GM12878 (cell line): Measurements from ENCODE around the gene LYVE1. TPM values are rescaled to one million over a fixed set of nuclear protein-coding genes. Genes with fewer than 3 reads are reported as not detected.

ENCODE experiments used
- ATAC-seq: fragments of 200-7000 bp; cut with Tn5 transposase; 3 replicates; pipeline ENCODE4 v1.9.1; 2020; ENCODE audit warnings: mild to moderate bottlenecking, moderate library complexity
- BruUV-seq: library from RNA; stranded (reverse); fragments of 400-500 nt; replicated peaks from 2 replicates; lab custom pipeline; 2021; lab: Mats Ljungman, UMichigan
- CTCF ChIA-PET: fragments of 300-600 bp; sonication (Branson Sonifier 250); formaldehyde crosslinking; extraction: SDS; loops from one replicate; lab custom pipeline; 2021; ENCODE audit warnings: inconsistent platforms; lab: Yijun Ruan, JAX
- POLR2A ChIA-PET: fragments of 350-600 bp; formaldehyde crosslinking; extraction: SDS; loops from one replicate; lab custom pipeline; 2021; ENCODE audit warnings: inconsistent platforms; lab: Charles Lee
- RAD21 ChIA-PET: fragments of 300-600 bp; sonication (Branson Sonifier 250); formaldehyde crosslinking; loops from one replicate; lab custom pipeline; 2023; ENCODE audit warnings: antibody characterized with exemption; ENCODE audit not compliant: unreplicated experiment; lab: Charles Lee
- SMC1A ChIA-PET: fragments of 300-600 bp; sonication (Branson Sonifier 250); formaldehyde crosslinking; loops from one replicate; lab custom pipeline; 2023; ENCODE audit not compliant: unreplicated experiment, uncharacterized antibody; lab: Charles Lee
- DNase-seq: peaks from one replicate; pipeline ENCODE4 v3.0.0-alpha.2; 2011; ENCODE audit warnings: low read depth, low spot score
- FAIRE-seq: peaks from 3 replicates; lab custom pipeline; 2011; peaks lifted over from hg19 to GRCh38; lab: Jason Lieb, UNC
- H2AFZ ChIP-seq: 2 replicates; pipeline ENCODE4 v1.6.0; 2011; ENCODE audit warnings: low read depth, low read length, control low read depth; ENCODE audit not compliant: control insufficient read depth
- H3K27ac ChIP-seq: 2 replicates; pipeline ENCODE4 v1.5.1; 2011; ENCODE audit warnings: control low read depth; ENCODE audit not compliant: control insufficient read depth, insufficient read depth
- H3K27me3 ChIP-seq, 2 experiments: replicated peaks in 1 of 2; 2 replicates each; pipeline versions ENCODE4 v1.6.0 to v1.6.1; 2011; ENCODE audit warnings: low read length in 1 of 2; ENCODE audit not compliant: control insufficient read depth in 2 of 2, insufficient read depth in 2 of 2
- H3K36me3 ChIP-seq, 2 experiments: 2 replicates each; pipeline ENCODE4 v1.5.1; 2011; ENCODE audit warnings: low read length in 1 of 2; ENCODE audit not compliant: control insufficient read depth in 2 of 2, insufficient read depth in 2 of 2
- H3K4me1 ChIP-seq: 2 replicates; pipeline ENCODE4 v1.6.1; 2011; ENCODE audit warnings: mild to moderate bottlenecking, low read length, moderate library complexity, mixed read lengths; ENCODE audit not compliant: control insufficient read depth, insufficient read depth
- H3K4me2 ChIP-seq: 2 replicates; pipeline ENCODE4 v1.6.0; 2011; ENCODE audit warnings: control low read depth; ENCODE audit not compliant: control insufficient read depth, insufficient read depth
- H3K4me3 ChIP-seq: fragments of 200-600 bp; sonication (generic); 2 replicates; pipeline ENCODE4 v1.5.1; 2016
- H3K79me2 ChIP-seq: 2 replicates; pipeline ENCODE4 v1.6.0; 2011; ENCODE audit warnings: low read length; ENCODE audit not compliant: control insufficient read depth, insufficient read depth
- H3K9ac ChIP-seq: 2 replicates; pipeline ENCODE4 v1.8.0; 2011; ENCODE audit warnings: low read length, control low read depth, mixed read lengths; ENCODE audit not compliant: control insufficient read depth, insufficient read depth
- H3K9me3 ChIP-seq: replicated peaks from 3 replicates; pipeline ENCODE4 v1.5.1; 2011; ENCODE audit warnings: mild to moderate bottlenecking, low read length; ENCODE audit not compliant: control insufficient read depth, insufficient read depth
- H4K20me1 ChIP-seq: 2 replicates; pipeline ENCODE4 v1.6.0; 2011; ENCODE audit not compliant: control insufficient read depth, insufficient read depth
- CHD1 ChIP-seq: IDR thresholded peaks from 2 replicates; pipeline ENCODE4 v1.6.1; 2012; ENCODE audit warnings: low read depth, low read length, improper control_type of control experiment
- CUX1 ChIP-seq: IDR thresholded peaks from 2 replicates; pipeline ENCODE4 v1.6.1; 2012; ENCODE audit warnings: improper control_type of control experiment, low read depth, low read length; ENCODE audit not compliant: insufficient replicate concordance
- JUNB ChIP-seq: IDR thresholded peaks from 2 replicates; pipeline ENCODE4 v1.6.1; 2016; ENCODE audit warnings: antibody characterized with exemption, mild to moderate bottlenecking
- NR2F1 ChIP-seq: fragments of 450-650 bp; conservative IDR thresholded peaks from 2 replicates; pipeline ENCODE4 v1.6.1; 2017; ENCODE audit warnings: mild to moderate bottlenecking
- PML ChIP-seq: IDR thresholded peaks from 2 replicates; pipeline ENCODE4 v1.6.1; 2012; ENCODE audit warnings: low read length, inconsistent platforms
- PRDM15 ChIP-seq: fragments of 450-650 bp; formaldehyde crosslinking; IDR thresholded peaks from 2 replicates; pipeline ENCODE4 v1.4.0; 2020; ENCODE audit warnings: mild to moderate bottlenecking, moderate library complexity
- SKIL ChIP-seq: fragments of 450-650 bp; IDR thresholded peaks from 2 replicates; pipeline ENCODE4 v1.6.1; 2017; ENCODE audit warnings: mild to moderate bottlenecking, low read depth, inconsistent platforms; ENCODE audit not compliant: poor library complexity, severe bottlenecking
- WGBS: methylation state at CpG from one replicate; pipeline ENCODE4 v1.1.6; 2016; ENCODE audit warnings: low lambda C conversion rate; ENCODE audit not compliant: insufficient replicate concordance, insufficient coverage; ENCODE audit errors: missing lambda C conversion rate; 5-methylcytosine and 5-hydroxymethylcytosine counted together
- in situ Hi-C: fragments of 300-500 bp; cut with MboI; formaldehyde crosslinking; loops from 9 replicates; pipeline ENCODE4 v1.14.3; 2018; ENCODE audit warnings: mixed read lengths
- intact Hi-C: fragments of 100-400 bp; cut with micrococcal nuclease; formaldehyde crosslinking; loops from one replicate; pipeline ENCODE4 v1.14.2; 2022; ENCODE audit not compliant: unreplicated experiment
- polyA plus RNA-seq, 11 experiments: library from polyadenylated mRNA; depleted of rRNA in 4 of 11; unstranded in 6 of 11; stranded (reverse) in 5 of 11; fragments of >200 nt; fragmentation: Nextera tagmentation in 4 of 11; fragmentation: Illumina TruSeq in 1 of 11; extraction: Ambion mirVana in 4 of 11; extraction: Trizol in 1 of 11; gene quantifications; 1 replicate in 1 of 11; 2 replicates in 10 of 11; pipeline versions ENCODE4 v1.2.1 to v1.2.3, GENCODE V29; 2011 to 2016; ENCODE audit warnings: inconsistent platforms in 2 of 11, missing spikeins in 2 of 11, low read depth in 1 of 11
- total RNA-seq, 4 experiments: library from RNA; depleted of rRNA in 3 of 4; stranded (reverse); fragments of >200 nt in 3 of 4; fragmentation: Illumina TruSeq in 1 of 4; extraction: Trizol in 1 of 4; gene quantifications; 2 replicates each; pipeline versions ENCODE4 v1.2.1 to v1.2.3, GENCODE V29; 2013 to 2021

Gene LYVE1
- total and polyA plus RNA-seq, 10 of the 15 experiments (the other 5 are each of a cell fraction or from before 2014, with no cell fraction given): 0.15 TPM; not detected in 9

GRCh38 chr11:10544491-10545465 lies 23.7 kb downstream of the LYVE1 start:
- POLR2A ChIA-PET: no interaction called here
- no peaks in the 10 kb centered on the region for H4K20me1 ChIP-seq
- WGBS: 14% methylated on average over 7 of the region's 7 CpGs
- H3K4me2 ChIP-seq: no peak overlapping the region
- no peaks in the 10 kb centered on the region for H3K36me3 ChIP-seq
- CTCF ChIA-PET: interaction anchor here (0.6 kb wide), 1 partner anchor 1232 kb away, joined by 4 read pairs; no protein-coding TSS in a partner anchor
- H3K9ac ChIP-seq: no peak overlapping the region
- RAD21 ChIA-PET: no interaction called here
- peaks cover 5% of the 10 kb centered on the region for H3K4me1 ChIP-seq
- H3K9me3 ChIP-seq: no peaks in the 10 kb centered on the region; the same call in 2 of the 3 replicates
- FAIRE-seq (no peak), DNase-seq (no peak), ATAC-seq (no peak)
- BruUV-seq: no TSS peak
- H3K79me2 ChIP-seq: no peaks in the 10 kb centered on the region
- TF ChIP-seq CUX1 (no peak), PRDM15 (no peak), SKIL (no peak), JUNB (no peak), NR2F1 (no peak), PML (no peak), CHD1 (no peak)
- intact Hi-C loops: loop anchor here (5.0 kb wide), 1 partner anchor 87 kb away; the partner anchor contains the start of gene AMPD3
- in situ Hi-C loops: no loop called here
- no peak overlapping the region for H3K4me3 ChIP-seq
- peaks cover 0 to 9% of the 10 kb centered on the region in 2 experiments; a peak in 2 of 4 replicates for H3K27me3 ChIP-seq
- no peak overlapping the region for H3K27ac ChIP-seq
- SMC1A ChIA-PET: interaction anchor here (1.2 to 4.9 kb wide), 2 partner anchors 14 to 131 kb away, joined by 3 to 25 read pairs; no protein-coding TSS in a partner anchor
- no peak overlapping the region for H2AFZ ChIP-seq
